ENCODE data around the gene ATP2B2.
"Not testable (repeated sequence)": the region's sequence is repeated elsewhere in the genome, so short reads cannot be mapped to it uniquely, and the experiment has no call there.

ATP2B2 gene

GRCh38 chr3:10386121-10386520, 119.3 kb downstream of the ATP2B2 start:
- no peak for TF ChIP-seq CTCF (IDR thresholded peaks at IDR 0.05; ENCODE audit: low read depth, low read length)
- no peak for DNase-seq (ENCODE audit: extremely low read depth, low read depth)

- no peak for TF ChIP-seq CTCF (IDR thresholded peaks at IDR 0.05; ENCODE audit: low read depth, low read length)
- DNase-seq (ENCODE audit: extremely low read depth, low read depth): no peak
Measured at GRCh38 chr3:10384541-10385360, 120.6 kb downstream of the ATP2B2 start.

DNA sequence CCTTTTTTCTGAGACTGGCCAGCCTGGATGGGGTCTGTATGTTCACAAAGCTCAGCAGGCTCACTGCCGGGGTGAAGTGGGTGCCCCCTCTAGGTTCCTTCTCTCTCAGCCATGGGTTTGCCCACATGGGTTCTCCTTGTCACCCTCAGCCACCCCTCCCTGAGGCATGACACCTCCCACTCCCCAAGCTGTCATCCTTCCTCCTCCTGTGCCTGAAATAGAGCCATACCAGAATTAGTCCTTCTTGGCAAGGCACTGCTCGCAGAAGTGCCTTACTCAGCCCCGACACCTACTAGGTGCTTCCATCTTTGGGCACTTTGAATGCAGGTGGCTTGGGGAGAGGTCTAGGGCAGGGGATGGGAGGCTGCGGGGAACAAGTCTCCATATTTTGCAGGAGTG, 121.5 kb downstream of the ATP2B2 start:
- no peak for TF ChIP-seq CTCF (IDR thresholded peaks at IDR 0.05; ENCODE audit: low read depth, low read length)
- no peak for DNase-seq (ENCODE audit: extremely low read depth, low read depth)

DNA sequence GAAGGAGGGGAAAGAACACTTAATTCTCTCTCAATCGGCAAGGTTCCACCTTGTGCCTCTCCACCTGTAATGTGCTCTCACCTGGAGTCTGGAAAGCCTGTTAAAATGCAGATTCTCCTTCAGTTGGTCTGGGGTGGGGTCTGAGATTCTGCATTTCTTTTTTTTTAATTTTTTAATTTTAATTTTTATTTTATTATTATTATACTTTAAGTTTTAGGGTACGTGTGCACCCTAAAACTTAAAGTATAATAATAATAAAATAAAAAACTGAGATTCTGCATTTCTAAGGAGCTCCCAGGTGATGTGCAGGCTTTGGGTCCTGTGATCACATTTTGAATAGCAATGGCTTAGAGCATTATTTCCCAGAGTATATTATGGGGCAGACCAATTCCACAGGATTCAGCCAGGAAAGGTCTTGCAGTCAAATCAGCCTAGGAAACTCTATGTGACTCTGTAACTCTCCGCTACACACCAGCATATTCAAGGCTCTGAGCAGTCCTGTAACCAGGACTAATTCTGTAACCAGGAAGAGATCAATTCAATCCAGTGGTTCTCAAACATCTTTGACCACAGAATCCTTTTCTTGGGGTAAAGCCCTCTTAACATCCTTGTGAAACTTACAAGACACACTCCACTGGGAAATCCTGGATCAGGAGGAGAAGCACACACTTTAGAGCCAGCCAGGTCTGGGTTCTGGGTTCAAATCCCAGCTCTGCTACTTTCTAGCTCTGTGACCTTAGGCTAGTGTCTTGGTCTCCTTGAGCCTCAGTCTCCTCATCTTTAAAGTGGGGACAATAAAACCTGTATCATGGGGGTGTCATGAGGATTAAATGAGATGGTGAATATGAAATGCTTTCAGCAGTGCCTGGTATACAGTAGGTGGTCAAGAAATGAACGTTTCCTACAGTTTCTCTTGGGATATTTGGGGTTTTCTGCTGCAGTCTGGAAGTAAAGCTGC, 122.2 kb downstream of the ATP2B2 start:
- no peak for DNase-seq (ENCODE audit: extremely low read depth, low read depth)
- TF ChIP-seq CTCF (IDR thresholded peaks at IDR 0.05; ENCODE audit: low read depth, low read length): no peak

DNA sequence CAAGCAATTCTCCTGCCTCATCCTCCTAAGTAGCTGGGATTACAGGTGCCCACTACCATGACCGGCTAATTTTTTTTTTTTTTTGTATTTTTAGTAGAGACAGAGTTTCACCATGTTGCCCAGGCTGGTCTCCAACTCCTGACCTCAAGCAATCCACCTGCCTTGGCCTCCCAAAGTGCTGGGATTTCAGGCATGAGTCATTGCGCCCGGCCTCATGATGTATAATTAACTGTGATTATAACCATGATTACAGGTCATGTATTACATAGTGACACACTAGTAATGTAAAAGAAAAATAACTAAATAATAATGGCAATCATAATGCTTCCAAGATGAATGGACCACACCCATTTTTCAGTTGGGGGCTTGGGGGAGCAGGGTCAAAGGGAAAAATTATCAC, 122.9 kb downstream of the ATP2B2 start:
- DNase-seq (ENCODE audit: extremely low read depth, low read depth): not testable (repeated sequence)

DNA sequence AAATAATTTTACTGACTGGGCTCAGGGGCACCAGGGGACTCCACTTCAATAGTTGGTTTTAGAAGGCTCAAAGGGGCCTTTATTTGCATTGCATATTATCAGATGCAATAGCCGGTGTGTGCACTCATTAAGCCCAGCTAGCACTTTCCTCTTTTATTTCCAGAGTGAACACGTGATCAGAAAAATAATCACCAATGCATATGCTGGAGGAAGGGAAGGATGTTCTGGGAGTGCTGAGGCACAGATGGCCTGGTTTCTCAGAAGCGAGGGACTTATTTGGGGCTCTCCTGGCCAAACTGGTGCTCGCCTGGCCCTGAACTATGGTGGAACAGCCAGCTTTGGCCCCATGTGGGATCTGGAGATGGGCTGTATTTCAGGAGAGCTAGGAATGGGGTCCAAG, 124.0 kb downstream of the ATP2B2 start:
- DNase-seq (ENCODE audit: extremely low read depth, low read depth): no peak
- TF ChIP-seq CTCF (IDR thresholded peaks at IDR 0.05; ENCODE audit: low read depth, low read length): no peak

DNA sequence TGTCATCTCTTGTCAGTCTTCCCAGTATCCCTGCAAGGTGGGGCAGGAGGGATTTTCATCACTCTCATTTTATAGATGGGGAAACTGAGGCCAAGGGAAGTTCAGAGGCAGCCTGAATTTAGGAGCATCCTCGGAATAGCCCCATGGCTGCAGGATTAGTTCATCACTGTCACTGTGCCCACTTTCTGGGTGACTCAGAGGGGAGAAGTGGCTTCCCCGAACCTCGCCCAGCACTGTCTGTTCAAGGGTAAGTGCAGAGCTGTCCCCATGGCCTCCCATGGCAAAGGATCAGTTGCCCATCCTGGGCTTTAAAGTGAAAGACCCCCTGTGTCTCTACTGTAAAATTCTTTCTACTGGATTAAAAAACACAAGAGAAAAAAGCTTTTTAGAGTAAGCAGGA, 124.5 kb downstream of the ATP2B2 start:
- TF ChIP-seq CTCF (IDR thresholded peaks at IDR 0.05; ENCODE audit: low read depth, low read length): no peak
- DNase-seq (ENCODE audit: extremely low read depth, low read depth): no peak

Data from AG09319 (cell line).